ENCODE measurements around the gene DENND1B. TPM values are rescaled to one million over a fixed set of nuclear protein-coding genes. Genes with fewer than 3 reads are reported as not detected.

Gene DENND1B
- total and polyA plus RNA-seq, 2 of the 8 experiments (the other 6 are each of a cell fraction or from before 2014, with no cell fraction given): 0.74 to 3.3 TPM

DNA sequence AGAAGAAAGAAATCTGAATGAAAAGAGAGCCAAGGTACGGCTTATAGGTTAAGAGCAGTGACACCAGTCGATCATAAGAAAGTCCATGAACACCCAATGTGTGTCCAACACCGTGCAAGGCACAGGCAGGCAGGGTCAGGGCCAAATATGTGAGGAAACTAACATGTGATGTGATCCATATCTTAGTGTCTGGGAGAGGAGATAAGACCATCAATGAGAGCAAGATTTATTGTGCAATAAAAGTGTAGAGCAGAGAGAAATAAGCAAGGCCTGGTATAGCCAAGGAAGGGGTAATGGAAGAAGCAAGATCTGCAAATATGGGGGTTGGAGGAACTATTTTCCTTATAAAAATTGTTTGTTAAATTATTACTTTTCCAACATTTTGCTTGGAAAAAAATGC is 308.5 kb downstream of the DENND1B start:
- no peak overlapping the region for H2BK15ac ChIP-seq (ENCODE audit: low read length)
- no peak for TF ChIP-seq GABPA (IDR thresholded peaks at IDR 0.05; ENCODE audit: borderline replicate concordance, insufficient read depth, low read length)
- no peak for TF ChIP-seq ASH2L (IDR thresholded peaks at IDR 0.05; ENCODE audit: low read length)
- no peak for TF ChIP-seq RXRA (IDR thresholded peaks at IDR 0.05; ENCODE audit: insufficient read depth, low read depth, low read length)
- TF ChIP-seq RFX5 (IDR thresholded peaks at IDR 0.05; ENCODE audit: borderline replicate concordance, low read depth, low read length): no peak
- no peak for TF ChIP-seq E2F6 (IDR thresholded peaks at IDR 0.05)
- TF ChIP-seq JUN (IDR thresholded peaks at IDR 0.05; ENCODE audit: low read depth, low read length): no peak
- no peak for TF ChIP-seq MAFK (IDR thresholded peaks at IDR 0.05; ENCODE audit: low read depth, low read length)
- TF ChIP-seq POU5F1 (IDR thresholded peaks at IDR 0.05; ENCODE audit: low read depth, low read length): no peak
- TF ChIP-seq BACH1 (IDR thresholded peaks at IDR 0.05; ENCODE audit: low read length): no peak
- no peak for TF ChIP-seq NRF1 (IDR thresholded peaks at IDR 0.05; ENCODE audit: low read depth, low read length)
- no peak for TF ChIP-seq TAF1 (IDR thresholded peaks at IDR 0.05; ENCODE audit: low read depth, low read length)
- TF ChIP-seq TCF12 (IDR thresholded peaks at IDR 0.05; ENCODE audit: low read depth, low read length): no peak
- TF ChIP-seq SRF (IDR thresholded peaks at IDR 0.05; ENCODE audit: low read depth, low read length): no peak
- no peak for TF ChIP-seq CEBPB (IDR thresholded peaks at IDR 0.05; ENCODE audit: low read depth, low read length)
- no peak for TF ChIP-seq MAX (IDR thresholded peaks at IDR 0.05)

More for the DNA sequence above, 308.5 kb downstream of the DENND1B start:
- no peak overlapping the region for H3K4me3 ChIP-seq (ENCODE audit: extremely low read depth in 1 of 4, insufficient read depth in 2 of 4, low read depth in 3 of 4, low read length in 4 of 4)
- no peaks in the 10 kb centered on the region for H4K20me1 ChIP-seq (replicated peaks in 1 of 2; ENCODE audit: control insufficient read depth in 1 of 2, insufficient read depth in 2 of 2, low read length in 2 of 2)
- peaks cover 0 to 16% (median 10%) of the 10 kb centered on the region in 4 experiments; a peak in 6 of 7 replicates for H3K4me1 ChIP-seq (replicated peaks in 1 of 4; ENCODE audit: control insufficient read depth in 3 of 4, insufficient read depth in 4 of 4, low read length in 3 of 4)
- no peaks in the 10 kb centered on the region for H3K36me3 ChIP-seq (ENCODE audit: control insufficient read depth in 2 of 4, insufficient read depth in 4 of 4, low read length in 3 of 4)
- H3K14ac ChIP-seq (ENCODE audit: insufficient read length): no peak overlapping the region
- H2BK120ac ChIP-seq (replicated peaks; ENCODE audit: low read depth, low read length): no peak overlapping the region
- no peak overlapping the region for H4K91ac ChIP-seq (replicated peaks; ENCODE audit: insufficient read length, low read length)
- H3K79me1 ChIP-seq (ENCODE audit: low read depth, low read length): no peaks in the 10 kb centered on the region; the same call in 1 of the 2 replicates
- H4K8ac ChIP-seq (ENCODE audit: extremely low read depth, insufficient read depth, low read length): no peak overlapping the region
- no peak overlapping the region for H4K5ac ChIP-seq (ENCODE audit: insufficient read length, low read depth, low read length)
- FAIRE-seq (no peak), DNase-seq (ENCODE audit: low read depth in 1 of 2, low spot score in 2 of 2) (no peak)
- no peak overlapping the region for H3K9ac ChIP-seq (replicated peaks in 1 of 4; ENCODE audit: extremely low read depth in 1 of 4, low read depth in 3 of 4, low read length in 3 of 4)
- no peak overlapping the region for H3K4me2 ChIP-seq (ENCODE audit: insufficient read depth in 1 of 2, low read depth in 2 of 2, low read length in 2 of 2)
- H3K79me2 ChIP-seq (ENCODE audit: control insufficient read depth in 1 of 2, insufficient read depth in 2 of 2, low read length in 2 of 2): no peaks in the 10 kb centered on the region
- no peak overlapping the region for H2BK5ac ChIP-seq (ENCODE audit: low read depth, low read length)
- H3K9me3 ChIP-seq (ENCODE audit: insufficient read depth in 2 of 2, low read depth in 1 of 2, low read length in 1 of 2): no peaks in the 10 kb centered on the region
- H2AK5ac ChIP-seq (ENCODE audit: low read depth, low read length): no peak overlapping the region
- no peak overlapping the region for H3K56ac ChIP-seq (replicated peaks; ENCODE audit: insufficient read length, low read depth, low read length)
- ChIA-PET POLR2A (ENCODE audit: partially characterized antibody) (no interaction called here), CTCF (ENCODE audit: partially characterized antibody) (interaction anchor here (1.1 to 1.3 kb wide), 2 partner anchors 37 to 75 kb away, joined by 3 read pairs; no protein-coding TSS in a partner anchor)
- no peak overlapping the region for H3K23ac ChIP-seq (ENCODE audit: insufficient read length)
- no peak overlapping the region for H3K18ac ChIP-seq (ENCODE audit: extremely low read depth, low read length)
- H2BK12ac ChIP-seq (ENCODE audit: low read depth, low read length): no peak overlapping the region
- H2AFZ ChIP-seq (ENCODE audit: low read length): no peak overlapping the region
- H3K27me3 ChIP-seq (replicated peaks in 1 of 4; ENCODE audit: control insufficient read depth in 3 of 4, extremely low read depth in 1 of 4, insufficient read depth in 3 of 4, low read length in 3 of 4): no peaks in the 10 kb centered on the region
- H3K23me2 ChIP-seq (ENCODE audit: low read depth, low read length): no peaks in the 10 kb centered on the region
- H2BK20ac ChIP-seq (ENCODE audit: low read length): no peak overlapping the region
- no peak overlapping the region for H3K27ac ChIP-seq (ENCODE audit: low read depth, low read length)
- WGBS, 2 experiments (ENCODE audit: extremely low coverage in 1 of 2, insufficient coverage in 1 of 2, insufficient read length in 1 of 2, insufficient replicate concordance in 2 of 2, low coverage in 1 of 2, low lambda C conversion rate in 2 of 2, missing lambda C conversion rate in 1 of 2): 92% methylated on average over 3 of the region's 3 CpGs; no CpG with 5 or more reads in 1 of the 2 experiments
- no peak overlapping the region for H3K4ac ChIP-seq (replicated peaks; ENCODE audit: insufficient read length, low read depth, low read length)

Measured in H1 (cell line).